ENCODE results near the gene OAS2. TPM values are rescaled to one million over a fixed set of nuclear protein-coding genes. Genes with fewer than 3 reads are reported as not detected.

The OAS2 gene
- total and polyA plus RNA-seq, 8 donors, result 8.5 to 25.1 (median 11.8) TPM; not detected in 1

- Histone ChIP-seq H3K27ac (no peak overlapping the region), H3K36me3 (no peaks in the 10 kb centered on the region), H3K27me3 (peaks cover 0 to 4% (median 0%) of the 10 kb centered on the region in 3 donors), H3K4me3 (no peak overlapping the region), H3K4me1 (peaks cover 0 to 3% (median 0%) of the 10 kb centered on the region in 4 donors), H3K9me3 (no peaks in the 10 kb centered on the region)
- TF ChIP-seq POLR2AphosphoS5 (IDR thresholded peaks at IDR 0.05) (no peak), POLR2A (IDR thresholded peaks at IDR 0.05) (no peak), EP300 (IDR thresholded peaks at IDR 0.05) (no peak), CTCF (IDR thresholded peaks at IDR 0.05) (peak in 5 of 7 experiments; percentile 32 to 74 (median 67))
- peak in 1 of 2 donors; percentile 74 for DNase-seq
- 11 to 15% (median 12%) methylated on average over 9 of the region's 9 CpGs for WGBS, 5 donors
- intact Hi-C loops (cut with DNase I; ENCODE audit: low total_unique reads), result no loop called here
Observed at GRCh38 chr12:113030875-113031525, 52.7 kb downstream of the OAS2 start.

- DNase-seq, result no peak
- Histone ChIP-seq H3K27ac (peak overlapping the region in 2 of 5 donors; percentile 14 to 17), H3K9me3 (peaks cover 0 to 6% (median 0%) of the 10 kb centered on the region in 4 donors), H3K27me3 (peaks cover 0 to 35% (median 0%) of the 10 kb centered on the region in 3 donors), H3K4me3 (no peak overlapping the region), H3K36me3 (no peaks in the 10 kb centered on the region), H3K4me1 (peaks cover 0 to 9% (median 0%) of the 10 kb centered on the region in 4 donors)
- 66 to 89% (median 78%) methylated on average over 4 of the region's 4 CpGs for WGBS, 5 donors
- intact Hi-C loops (cut with DNase I; ENCODE audit: low total_unique reads), result no loop called here
- TF ChIP-seq POLR2AphosphoS5 (IDR thresholded peaks at IDR 0.05) (no peak), EP300 (IDR thresholded peaks at IDR 0.05) (no peak)
Observed at GRCh38 chr12:113039911-113040445, 61.7 kb downstream of the OAS2 start.

DNA sequence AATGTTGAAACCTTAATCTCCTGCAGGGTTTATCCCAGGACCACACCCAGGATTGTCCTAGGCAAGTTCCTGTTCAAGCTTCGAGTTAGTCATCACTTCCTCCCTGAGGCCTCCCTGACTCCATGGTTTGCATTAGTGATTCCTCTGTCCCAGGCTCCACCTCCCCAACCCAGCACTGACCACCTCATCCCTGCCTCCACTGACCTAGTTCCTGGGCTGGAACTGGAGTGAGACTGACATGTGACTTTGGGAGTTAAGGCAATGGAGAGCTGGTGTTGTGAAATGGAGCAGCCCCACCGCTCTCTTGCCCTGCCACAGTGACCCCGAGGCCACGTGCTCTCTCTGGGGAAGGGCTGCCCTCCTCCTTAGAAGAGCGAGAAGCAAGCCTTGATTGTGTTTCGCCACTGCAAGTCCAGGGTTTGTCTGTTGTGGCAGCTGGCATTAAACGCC, 62.4 kb downstream of the OAS2 start:
- H3K9me3 ChIP-seq, result peaks cover 0 to 6% (median 0%) of the 10 kb centered on the region in 4 donors

GRCh38 chr12:113041560-113041959, 63.2 kb downstream of the OAS2 start:
- no peak overlapping the region for H3K4me3 ChIP-seq
- intact Hi-C loops (cut with DNase I; ENCODE audit: low total_unique reads), result no loop called here
- DNase-seq, result no peak
- peaks cover 0 to 41% (median 0%) of the 10 kb centered on the region in 3 donors for H3K27me3 ChIP-seq
- H3K27ac ChIP-seq, result no peak overlapping the region
- no peaks in the 10 kb centered on the region for H3K36me3 ChIP-seq
- WGBS, 5 donors, result 77 to 94% (median 88%) methylated on average over 7 of the region's 7 CpGs
- H3K9me3 ChIP-seq, result peaks cover 0 to 6% (median 0%) of the 10 kb centered on the region in 4 donors
- no peak for TF ChIP-seq CTCF (IDR thresholded peaks at IDR 0.05)
- peaks cover 0 to 9% (median 0%) of the 10 kb centered on the region in 4 donors for H3K4me1 ChIP-seq

More for the DNA sequence above, 62.4 kb downstream of the OAS2 start:
- intact Hi-C loops (cut with DNase I; ENCODE audit: low total_unique reads), result no loop called here
- no peaks in the 10 kb centered on the region for H3K36me3 ChIP-seq
- H3K27me3 ChIP-seq, result peaks cover 0 to 41% (median 0%) of the 10 kb centered on the region in 3 donors
- H3K4me1 ChIP-seq, result peaks cover 0 to 9% (median 0%) of the 10 kb centered on the region in 4 donors
- TF ChIP-seq POLR2A (IDR thresholded peaks at IDR 0.05), result no peak
- no peak for TF ChIP-seq CTCF (IDR thresholded peaks at IDR 0.05)
- TF ChIP-seq POLR2AphosphoS5 (IDR thresholded peaks at IDR 0.05), result peak in 1 of 3 donors; percentile 43
- peak in 1 of 2 donors; percentile 44 for DNase-seq
- 55 to 60% (median 59%) methylated on average over 7 of the region's 7 CpGs for WGBS, 5 donors
- peak overlapping the region in 2 of 5 donors; percentile 43 to 53 for H3K27ac ChIP-seq
- no peak overlapping the region for H3K4me3 ChIP-seq

Measured in stomach (tissue), 9 donors.